Stimulated activated CD4-positive, alpha-beta T cell treated with anti-CD3 and anti-CD28 coated beads, Interleukin-12 subunit alpha, Interleukin-12 subunit beta, amount 100 ng/mL, for 48 hours (primary cell): ENCODE measurements around the gene PDE1C.
"Not testable (repeated sequence)": the region's sequence is repeated elsewhere in the genome, so short reads cannot be mapped to it uniquely, and the experiment has no call there.

ENCODE experiments used
- DNase-seq, 3 donors: peaks; one replicate each; pipeline ENCODE4 v3.0.0-alpha.2; 2020; ENCODE audit warnings: low read depth in 2 of 3, low spot score in 1 of 3

PDE1C gene

DNA sequence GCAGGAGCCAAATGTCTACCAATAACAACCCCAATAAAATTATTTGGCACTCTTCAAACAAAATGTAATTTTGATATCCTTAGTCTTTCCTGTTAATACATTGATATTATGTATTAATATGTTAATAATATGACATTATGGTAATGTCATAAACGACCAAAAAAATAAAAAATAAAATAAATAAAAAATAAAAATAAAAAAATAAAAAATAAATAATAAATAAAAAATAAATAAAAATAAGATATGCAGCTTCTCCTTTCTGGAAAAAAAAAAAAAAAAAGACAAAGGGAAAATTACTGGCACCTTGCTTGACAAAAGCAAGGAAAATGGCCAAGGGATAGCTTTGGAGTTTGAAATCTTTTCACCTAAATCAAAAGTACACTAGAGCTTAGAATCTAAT lies 214.7 kb downstream of the PDE1C start:
- DNase-seq = no peak

GRCh38 chr7:31853380-31853779 lies 216.8 kb downstream of the PDE1C start:
- no peak for DNase-seq

- DNase-seq = no peak
These were observed 217.7 kb downstream of the PDE1C start for GRCh38 chr7:31852462-31852861.

DNA sequence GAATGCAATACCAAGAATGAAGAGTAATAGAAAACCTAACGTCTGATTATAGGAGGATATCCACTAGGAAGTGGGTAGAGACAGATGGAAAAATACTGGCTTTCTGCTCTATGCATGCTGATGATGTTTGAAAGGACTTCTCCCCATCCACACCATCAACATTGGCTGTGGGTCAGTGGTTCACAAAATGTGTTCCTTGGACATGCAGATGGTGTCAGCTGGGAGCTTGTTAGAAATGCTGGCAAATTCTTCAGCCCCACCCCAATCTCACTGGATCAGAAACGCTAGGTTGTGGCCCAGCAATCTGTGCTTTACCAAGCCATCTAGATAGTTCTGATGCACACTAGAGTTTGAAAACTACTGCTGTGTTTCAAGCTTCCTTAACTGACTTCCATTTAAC lies 219.1 kb downstream of the PDE1C start:
- no peak for DNase-seq

DNA sequence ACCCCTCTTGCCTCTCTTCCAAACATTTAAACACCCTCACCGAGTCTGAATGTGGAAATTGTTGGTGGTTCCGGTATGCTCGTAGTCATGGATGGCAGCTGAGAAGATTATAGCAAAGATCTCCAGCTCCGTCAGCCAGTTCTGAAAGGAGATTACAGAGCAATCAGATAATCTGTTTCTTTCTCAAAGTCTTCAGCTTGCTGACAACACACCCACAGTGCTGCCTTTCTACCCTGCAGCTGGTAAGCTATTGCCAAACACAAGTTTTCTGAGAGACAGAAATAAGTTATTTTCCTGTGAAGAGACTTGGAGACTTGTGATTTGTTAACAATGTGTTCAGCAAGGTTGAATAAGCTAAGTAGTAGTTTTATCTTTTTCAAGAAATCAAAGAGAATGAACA lies 219.6 kb downstream of the PDE1C start:
- DNase-seq = no peak

GRCh38 chr7:31850066-31850465 lies 220.1 kb downstream of the PDE1C start:
- no peak for DNase-seq

DNA sequence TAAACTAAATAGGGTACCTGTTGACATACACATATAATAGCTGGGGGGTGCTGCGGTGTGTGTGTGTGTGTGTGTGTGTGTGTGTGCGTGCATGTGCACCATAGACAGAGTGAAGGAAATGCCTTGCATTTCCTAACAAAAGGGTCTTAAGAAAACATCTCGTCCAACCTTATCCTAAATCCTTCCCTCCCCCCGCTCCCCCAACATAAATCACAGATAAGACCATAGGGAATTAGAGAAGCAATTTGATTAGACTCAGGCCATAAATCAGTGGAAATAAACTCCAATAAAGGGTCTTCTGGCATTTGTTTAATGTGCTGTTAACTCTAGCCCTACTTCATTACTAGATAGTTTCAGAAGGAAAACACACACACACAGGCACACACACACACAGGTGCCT lies 234.7 kb downstream of the PDE1C start:
- no peak for DNase-seq

DNA sequence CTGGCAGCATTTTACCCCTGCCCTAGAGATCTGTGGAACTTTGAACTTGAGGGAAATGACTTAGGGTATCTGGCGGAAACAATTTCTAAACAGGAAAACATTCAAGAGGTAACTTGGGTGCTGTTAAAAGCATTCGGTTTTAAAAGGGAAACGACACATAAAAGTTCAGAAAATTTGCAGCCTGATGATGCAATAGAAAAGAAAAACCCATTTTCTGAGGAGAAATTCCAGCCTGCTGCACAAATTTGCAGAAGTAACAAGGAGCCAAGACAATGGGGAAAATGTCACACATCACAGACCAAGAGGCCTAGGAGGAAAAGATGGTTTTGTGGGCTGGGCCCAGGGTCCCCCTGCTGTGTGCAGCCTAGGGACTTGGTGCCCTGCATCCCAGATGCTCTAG lies 236.6 kb downstream of the PDE1C start:
- DNase-seq = not testable (repeated sequence)

DNA sequence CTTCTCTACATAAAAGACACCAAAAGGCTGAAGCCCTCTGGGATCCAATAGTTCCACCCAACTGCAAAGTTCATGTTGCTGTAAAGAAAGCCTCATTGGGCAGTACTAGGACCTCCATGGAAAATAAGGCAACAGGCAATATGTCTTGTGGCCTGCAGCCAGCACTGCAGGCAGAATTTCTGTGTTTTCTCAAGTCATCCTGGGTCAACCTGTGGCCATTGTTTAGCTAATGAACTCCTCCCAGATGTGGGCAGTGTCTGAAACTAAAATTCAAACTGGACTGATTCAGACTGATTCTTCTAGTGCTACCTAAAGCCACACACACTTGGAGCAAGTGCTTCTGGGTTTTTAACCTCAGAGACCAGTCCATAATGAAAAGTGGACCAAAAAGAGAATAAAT lies 241.7 kb downstream of the PDE1C start:
- DNase-seq = no peak

DNA sequence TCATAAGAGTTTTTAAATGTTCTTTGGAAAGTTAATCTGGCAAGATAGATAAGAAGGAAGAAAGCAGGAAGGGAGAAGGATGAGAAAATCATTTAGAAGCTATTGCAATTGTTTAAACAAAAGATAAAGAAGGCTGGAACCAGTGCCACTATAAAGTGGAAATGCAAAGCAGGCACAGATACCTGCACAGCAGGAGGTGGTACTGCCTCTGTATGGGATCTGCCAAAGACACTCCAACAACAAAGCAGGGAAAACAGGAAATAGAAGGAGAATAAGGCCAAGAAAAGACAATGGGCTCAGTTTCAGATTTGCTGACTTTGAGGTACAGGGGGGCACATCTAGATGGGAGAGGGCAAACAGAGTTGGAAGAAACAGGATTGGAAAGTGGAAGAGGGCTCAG lies 244.6 kb downstream of the PDE1C start:
- no peak for DNase-seq

GRCh38 chr7:31819031-31819430 lies 251.2 kb downstream of the PDE1C start:
- DNase-seq = no peak

GRCh38 chr7:31816810-31817209 lies 253.4 kb downstream of the PDE1C start:
- DNase-seq = no peak

- no peak for DNase-seq
These were observed 254.4 kb downstream of the PDE1C start for GRCh38 chr7:31815796-31816195.

- DNase-seq = no peak
These were observed 256.0 kb downstream of the PDE1C start for GRCh38 chr7:31814187-31814586.

DNA sequence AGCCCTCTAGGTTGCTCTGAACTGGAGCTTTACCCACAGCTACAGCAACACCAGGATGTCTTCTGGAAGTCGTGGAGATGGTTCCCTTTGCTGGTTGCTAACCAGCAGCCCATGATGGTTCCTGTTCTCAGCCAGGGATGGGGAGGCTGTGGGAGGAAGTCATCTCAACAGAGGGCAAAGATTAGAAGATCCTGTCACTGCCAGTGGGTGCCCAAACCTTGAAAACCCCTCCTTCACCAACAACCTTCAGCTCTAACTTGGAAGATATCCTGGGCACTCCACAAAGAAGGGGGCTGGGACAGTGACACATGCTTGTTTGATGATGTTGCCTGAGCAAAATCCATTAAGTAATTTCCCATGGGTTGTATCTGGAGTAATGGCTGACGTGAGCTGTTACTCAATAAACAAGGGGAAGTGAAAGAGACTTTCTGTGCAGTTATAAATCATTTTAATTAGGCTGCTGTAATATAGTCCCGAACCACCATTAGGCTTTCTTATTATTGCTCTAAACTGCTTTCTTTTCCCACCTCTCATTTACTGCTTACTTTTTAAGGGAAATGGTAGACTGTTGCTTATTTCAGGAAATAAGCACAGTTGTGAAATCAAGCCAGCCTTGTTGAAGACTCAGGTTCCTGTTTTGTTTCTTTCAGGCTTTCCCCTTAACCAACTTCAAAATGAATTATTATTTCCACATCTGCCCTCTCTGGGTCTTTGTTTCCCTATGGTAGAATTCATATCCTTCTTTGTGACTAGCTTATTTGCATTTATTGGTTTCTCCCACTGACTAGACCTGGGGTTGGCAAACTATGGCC lies 258.4 kb downstream of the PDE1C start:
- DNase-seq = no peak

- DNase-seq = no peak
These were observed 264.9 kb downstream of the PDE1C start for GRCh38 chr7:31805209-31805818.

GRCh38 chr7:31796375-31796774 lies 273.8 kb downstream of the PDE1C start:
- DNase-seq = no peak

- DNase-seq = no peak
These were observed 275.3 kb downstream of the PDE1C start for GRCh38 chr7:31794851-31795344.

- no peak for DNase-seq
These were observed 278.3 kb downstream of the PDE1C start for GRCh38 chr7:31791881-31792280.

- DNase-seq = no peak
These were observed 281.1 kb downstream of the PDE1C start for GRCh38 chr7:31788883-31789680.

GRCh38 chr7:31788445-31788844 lies 281.8 kb downstream of the PDE1C start:
- no peak for DNase-seq

DNA sequence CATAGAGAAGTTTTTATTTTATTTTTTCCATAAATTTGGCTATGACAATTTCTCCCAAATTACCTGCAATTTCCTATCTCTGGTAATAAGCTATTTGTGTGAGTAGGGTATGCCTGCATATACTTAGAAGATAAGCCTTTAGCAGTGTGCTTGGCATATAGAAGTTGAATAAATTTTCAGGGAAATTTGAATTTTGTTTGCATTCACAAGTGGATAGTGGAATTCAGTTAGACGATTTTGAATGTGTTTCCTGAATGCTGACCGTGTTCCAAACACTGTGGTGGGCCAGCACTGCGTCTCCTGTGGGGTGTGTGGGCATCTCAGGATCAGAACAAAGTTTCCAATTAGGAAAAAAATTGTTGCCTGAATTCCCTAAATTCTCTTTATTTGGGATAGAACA lies 283.9 kb downstream of the PDE1C start:
- DNase-seq = no peak
